ENCODE results near the gene ZPLD1.

The ZPLD1 gene

DNA sequence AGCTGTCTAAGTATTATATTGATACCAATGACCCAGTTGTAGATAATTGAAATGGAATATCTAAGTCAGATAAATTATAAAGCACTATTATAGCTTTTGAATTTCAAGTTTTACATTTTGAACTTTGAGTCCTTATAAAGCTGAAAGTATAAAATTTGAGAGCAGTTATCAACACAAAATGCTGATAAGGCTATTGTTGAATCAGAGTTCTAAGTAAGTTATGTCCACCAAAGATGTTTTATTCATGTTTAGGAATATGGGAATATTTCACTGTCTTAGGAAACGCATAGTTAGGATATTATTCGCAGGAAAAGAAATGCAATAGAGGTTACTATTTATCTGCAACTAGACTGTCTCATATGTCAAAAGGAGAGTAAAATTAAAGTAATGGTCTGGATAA lies 29.4 kb downstream of the ZPLD1 start:
- no peak for DNase-seq (ENCODE audit: insufficient read length, low spot score)
- FAIRE-seq = no peak

DNA sequence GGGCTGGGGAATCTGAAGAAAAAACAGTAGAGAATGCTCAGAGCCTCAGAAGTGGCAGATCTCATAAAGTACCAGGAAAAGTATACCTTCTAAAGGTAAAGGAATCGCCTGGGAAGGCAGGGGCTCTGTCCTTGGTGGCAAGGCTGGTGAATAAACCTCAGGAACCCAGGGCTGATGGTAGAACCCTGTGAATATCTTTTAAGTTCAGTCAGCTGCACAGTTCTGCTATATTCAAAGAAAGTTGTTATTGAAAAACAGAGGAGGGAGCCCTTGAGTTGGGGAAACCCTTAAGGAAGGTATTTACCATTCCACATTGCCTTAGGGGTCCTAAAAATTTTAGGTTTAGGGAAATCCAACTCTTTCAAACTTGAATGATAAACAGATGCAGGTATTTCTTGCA lies 31.2 kb downstream of the ZPLD1 start:
- peak; percentile 5 for DNase-seq (ENCODE audit: insufficient read length, low spot score)
- no peak for FAIRE-seq

GRCh38 chr3:102470066-102470465 lies 35.3 kb downstream of the ZPLD1 start:
- FAIRE-seq (no peak), DNase-seq (ENCODE audit: insufficient read length, low spot score) (no peak)

GRCh38 chr3:102471001-102471400 lies 36.2 kb downstream of the ZPLD1 start:
- no peak for FAIRE-seq
- DNase-seq (ENCODE audit: insufficient read length, low spot score) = no peak

GRCh38 chr3:102471491-102471890 lies 36.7 kb downstream of the ZPLD1 start:
- FAIRE-seq = no peak

DNA sequence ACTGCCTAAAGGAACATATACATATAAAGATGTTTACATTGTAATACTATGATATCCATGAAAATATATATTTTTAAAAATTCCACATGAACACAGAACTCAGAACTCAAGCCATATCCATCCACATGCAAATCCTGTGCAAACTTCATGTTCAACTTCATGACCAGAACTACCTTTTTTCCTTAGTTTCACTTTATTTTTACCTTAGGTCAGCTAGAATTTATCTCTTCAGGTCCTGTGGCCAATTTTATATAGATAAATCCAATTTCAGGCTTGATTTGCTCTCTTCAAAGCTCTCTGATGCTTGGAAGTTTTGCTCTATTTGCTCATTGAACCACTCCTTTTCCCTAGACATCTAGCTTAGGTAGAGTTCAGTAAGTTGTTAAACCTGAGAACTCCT lies 38.8 kb downstream of the ZPLD1 start:
- FAIRE-seq (no peak), DNase-seq (ENCODE audit: insufficient read length, low spot score) (no peak)

More at GRCh38 chr3:102471491-102471890, 36.7 kb downstream of the ZPLD1 start:
- DNase-seq (ENCODE audit: insufficient read length, low spot score) = no peak

- FAIRE-seq (no peak), DNase-seq (ENCODE audit: insufficient read length, low spot score) (no peak)
Measured at GRCh38 chr3:102474207-102474606, 39.4 kb downstream of the ZPLD1 start.

GRCh38 chr3:102476198-102476597 lies 41.4 kb downstream of the ZPLD1 start:
- DNase-seq (ENCODE audit: insufficient read length, low spot score) (no peak), FAIRE-seq (no peak)

DNA sequence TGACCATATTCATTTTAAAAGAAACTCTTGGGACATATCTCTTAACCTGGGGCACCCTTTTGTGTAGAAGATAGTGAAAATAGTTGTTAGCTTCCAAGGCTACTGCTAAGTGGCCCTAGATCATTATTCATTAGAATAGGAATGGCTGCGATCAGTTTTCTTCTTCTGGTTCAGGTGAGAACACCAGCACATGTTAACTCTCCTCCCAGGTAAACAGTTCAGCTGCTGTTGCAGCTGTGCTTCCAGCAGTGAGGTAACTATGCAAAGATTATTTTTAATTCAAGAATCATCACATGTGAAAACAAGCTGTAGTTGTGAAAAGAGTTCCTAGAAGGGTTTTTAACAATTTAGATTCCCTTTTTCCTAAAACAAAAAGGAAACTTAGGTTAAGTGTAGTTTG lies 43.3 kb downstream of the ZPLD1 start:
- FAIRE-seq = no peak
- DNase-seq (ENCODE audit: insufficient read length, low spot score) = no peak

DNA sequence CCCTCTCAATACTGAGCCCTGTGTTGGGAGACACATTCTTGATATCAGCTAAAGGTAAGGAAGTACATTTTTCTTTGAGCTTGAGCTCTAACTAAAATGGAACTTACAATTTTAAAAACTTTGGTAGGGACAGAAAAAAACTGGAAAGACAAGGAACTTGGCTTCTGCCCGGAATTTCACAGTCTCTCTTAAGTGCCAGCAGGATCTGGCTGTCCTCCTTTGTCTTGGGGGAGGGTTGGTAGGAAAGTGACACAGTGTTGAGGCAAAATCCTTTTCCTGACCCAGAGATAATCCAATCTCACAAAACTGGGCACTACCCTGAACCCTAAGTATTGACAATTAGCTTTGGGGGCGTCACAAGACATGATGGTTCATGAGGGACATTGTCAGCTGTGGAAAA lies 45.3 kb downstream of the ZPLD1 start:
- FAIRE-seq (no peak), DNase-seq (ENCODE audit: insufficient read length, low spot score) (no peak)

DNA sequence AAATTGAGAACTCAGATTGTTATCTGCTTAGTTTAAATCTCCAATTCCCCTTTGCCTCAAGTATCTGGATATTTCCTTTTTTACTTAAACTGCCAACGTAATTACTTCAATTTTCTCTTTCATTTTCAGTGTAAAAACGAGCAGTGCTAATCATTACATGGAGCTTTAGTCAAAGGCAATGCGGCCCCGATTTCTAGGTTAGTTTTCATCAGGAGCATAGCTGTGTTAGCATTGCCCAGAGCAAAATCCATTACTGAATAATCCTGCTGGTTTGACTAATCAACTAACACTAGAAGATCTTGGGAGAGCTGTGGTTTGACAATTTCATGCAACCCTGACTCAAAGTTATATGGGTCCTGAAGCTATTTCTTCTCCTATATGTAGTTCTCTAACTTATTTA lies 46.2 kb downstream of the ZPLD1 start:
- FAIRE-seq (no peak), DNase-seq (ENCODE audit: insufficient read length, low spot score) (no peak)

GRCh38 chr3:102483556-102483955 lies 48.7 kb downstream of the ZPLD1 start:
- DNase-seq (ENCODE audit: insufficient read length, low spot score) (no peak), FAIRE-seq (no peak)

DNA sequence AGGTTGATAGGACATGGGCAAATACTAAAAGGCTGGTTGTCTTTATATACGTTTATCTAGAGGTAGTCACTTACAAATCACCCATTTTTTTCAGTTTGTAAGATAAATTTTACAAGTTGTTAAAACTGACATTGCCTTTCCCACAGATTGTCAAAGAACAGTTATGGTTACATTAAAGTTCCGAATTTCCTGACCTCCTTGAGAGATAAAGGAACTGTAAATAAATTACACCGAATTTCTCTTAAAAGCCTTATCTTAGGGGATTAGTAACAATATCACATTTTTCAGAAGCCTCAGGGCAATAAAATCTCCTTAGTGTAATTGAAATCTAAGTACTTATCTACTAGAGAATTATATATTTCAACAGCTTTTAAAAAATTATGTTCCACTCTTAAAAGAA lies 49.5 kb downstream of the ZPLD1 start:
- FAIRE-seq (no peak), DNase-seq (ENCODE audit: insufficient read length, low spot score) (no peak)

GRCh38 chr3:102485701-102486100 lies 50.9 kb downstream of the ZPLD1 start:
- DNase-seq (ENCODE audit: insufficient read length, low spot score) (no peak), FAIRE-seq (no peak)

- no peak for DNase-seq (ENCODE audit: insufficient read length, low spot score)
- FAIRE-seq = no peak
Measured at GRCh38 chr3:102488331-102488730, 53.5 kb downstream of the ZPLD1 start.

DNA sequence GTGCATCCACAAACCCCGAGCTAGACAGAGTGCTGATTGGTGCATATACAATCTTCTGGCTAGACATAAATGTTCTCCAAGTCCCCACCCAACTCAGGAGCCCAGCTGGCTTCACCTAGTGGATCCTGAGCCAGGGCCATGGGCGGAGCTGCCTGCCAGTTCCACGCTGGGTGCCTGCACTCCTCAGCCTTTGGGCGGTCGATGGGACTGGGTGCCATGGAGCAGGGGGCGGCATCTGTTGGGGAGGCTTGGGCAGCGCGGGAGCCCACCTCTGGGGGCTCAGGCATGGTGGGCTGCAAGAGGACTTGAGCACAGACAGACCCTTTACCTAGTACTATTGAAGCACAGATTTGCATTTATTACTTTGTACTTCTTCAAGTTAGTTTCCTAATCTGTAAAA lies 57.5 kb downstream of the ZPLD1 start:
- DNase-seq (ENCODE audit: insufficient read length, low spot score) (no peak), FAIRE-seq (no peak)

- FAIRE-seq (no peak), DNase-seq (ENCODE audit: insufficient read length, low spot score) (no peak)
Measured at GRCh38 chr3:102497571-102497970, 62.8 kb downstream of the ZPLD1 start.

GRCh38 chr3:102505542-102505941 lies 70.7 kb downstream of the ZPLD1 start:
- no peak for DNase-seq (ENCODE audit: insufficient read length, low spot score)
- no peak for FAIRE-seq

DNA sequence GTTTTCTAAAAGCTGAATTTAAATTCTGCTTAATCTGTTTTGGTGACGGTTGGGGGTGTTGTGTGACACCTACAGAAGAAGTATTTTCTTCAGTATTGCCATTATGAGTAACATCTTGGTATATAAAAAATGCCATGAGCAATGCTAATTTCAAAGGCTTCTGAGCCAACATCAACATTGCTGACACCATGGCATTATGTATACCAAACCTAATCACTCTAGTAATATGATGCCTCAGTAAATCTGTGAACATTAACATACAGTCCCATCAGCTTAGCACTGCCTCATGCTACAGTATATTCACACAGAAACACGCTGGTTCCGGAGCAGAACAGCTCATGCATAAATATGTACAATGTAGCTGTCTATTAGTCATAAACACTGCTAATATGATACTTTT lies 75.8 kb downstream of the ZPLD1 start:
- DNase-seq (ENCODE audit: insufficient read length, low spot score) (no peak), FAIRE-seq (no peak)

- DNase-seq (ENCODE audit: insufficient read length, low spot score) (no peak), FAIRE-seq (no peak)
Measured at GRCh38 chr3:102511168-102511567, 76.4 kb downstream of the ZPLD1 start.

GRCh38 chr3:102511639-102512038 lies 76.8 kb downstream of the ZPLD1 start:
- no peak for FAIRE-seq
- DNase-seq (ENCODE audit: insufficient read length, low spot score) = no peak

DNA sequence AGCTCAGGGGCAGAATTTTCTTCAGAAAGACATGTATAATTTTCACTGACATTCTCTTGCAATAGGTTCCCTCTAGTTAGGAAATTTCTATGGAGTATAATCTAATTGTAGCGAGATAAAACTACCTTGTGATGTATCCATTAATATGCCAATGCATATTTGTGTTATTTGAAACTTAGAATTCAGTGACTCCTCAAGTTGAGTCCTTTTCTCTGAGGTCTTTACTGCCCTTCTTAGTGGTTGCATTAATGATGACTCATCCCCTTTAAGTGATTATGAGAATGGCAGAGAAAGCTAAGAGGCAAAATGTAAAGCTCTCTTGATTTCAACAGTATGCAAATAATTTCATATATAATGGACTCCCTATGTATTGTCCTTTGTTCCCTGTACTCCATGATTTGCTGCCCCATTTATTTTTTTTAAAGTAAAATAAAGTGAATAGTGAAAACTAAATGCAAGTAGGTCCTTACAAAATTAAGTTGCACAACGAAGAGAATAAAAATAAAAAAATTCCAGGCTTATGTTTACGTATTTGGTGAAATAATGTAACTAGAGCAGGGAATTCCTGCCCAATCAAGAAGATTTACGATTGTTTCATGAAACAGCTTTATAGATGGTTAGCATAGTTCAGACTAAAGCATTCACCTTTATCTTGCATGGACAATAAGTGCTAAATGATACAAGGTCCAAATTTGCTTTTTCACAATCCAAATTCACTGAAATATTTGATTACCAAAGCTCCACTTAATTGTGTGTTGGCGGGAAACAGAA lies 78.1 kb downstream of the ZPLD1 start:
- no peak for FAIRE-seq

GRCh38 chr3:102514241-102514640 lies 79.4 kb downstream of the ZPLD1 start:
- DNase-seq (ENCODE audit: insufficient read length, low spot score) = no peak
- FAIRE-seq = no peak

More for the DNA sequence above, 78.1 kb downstream of the ZPLD1 start:
- peak; percentile 10 for DNase-seq (ENCODE audit: insufficient read length, low spot score)
